HCT116 (cell line): ENCODE data around the gene MAP7D1.
"Not testable (repeated sequence)": the region's sequence is repeated elsewhere in the genome, so short reads cannot be mapped to it uniquely, and the experiment has no call there.

Experiments used
- ATF3 ChIP-seq: IDR thresholded peaks from 2 replicates; pipeline ENCODE4 v1.6.1; 2012
- CEBPB ChIP-seq: IDR thresholded peaks from 2 replicates; pipeline ENCODE4 v1.6.1; 2012; ENCODE audit warnings: low read depth
- CTCF ChIP-seq, 3 experiments: fragments of 200-600 bp in 1 of 3; sonication (generic) in 1 of 3; IDR thresholded peaks in 2 of 3; conservative IDR thresholded peaks in 1 of 3; 2 replicates each; pipeline ENCODE4 v1.5.1; 2012 to 2017; ENCODE audit warnings: low read depth in 2 of 3, low read length in 2 of 3, antibody characterized with exemption in 1 of 3, borderline replicate concordance in 1 of 3, control low read depth in 1 of 3, mild to moderate bottlenecking in 1 of 3, mixed read lengths in 1 of 3, mixed run types in 1 of 3, moderate library complexity in 1 of 3; ENCODE audit not compliant: insufficient read depth in 1 of 3
- JUND ChIP-seq: IDR thresholded peaks from 2 replicates; pipeline ENCODE4 v1.6.1; 2012
- POLR2A ChIP-seq: IDR thresholded peaks from 2 replicates; pipeline ENCODE4 v1.7.0; 2011; ENCODE audit warnings: borderline replicate concordance; ENCODE audit not compliant: insufficient read depth, insufficient read length; ENCODE audit errors: extremely low read depth
- POLR2AphosphoS5 ChIP-seq: IDR thresholded peaks from 2 replicates; pipeline ENCODE4 v1.6.1; 2011; ENCODE audit warnings: mild to moderate bottlenecking, low read depth, low read length, moderate library complexity
- SIN3A ChIP-seq: IDR thresholded peaks from 2 replicates; pipeline ENCODE4 v1.6.1; 2012; ENCODE audit warnings: low read depth
- ZFX ChIP-seq: fragments of 450-650 bp; IDR thresholded peaks from 2 replicates; pipeline ENCODE4 v1.6.1; 2017
- ZNF274 ChIP-seq: fragments of 200-500 bp; sonication (Bioruptor generic); IDR thresholded peaks from 2 replicates; pipeline ENCODE4 v1.6.1; 2014; ENCODE audit warnings: mild to moderate bottlenecking, low read depth, low read length, inconsistent platforms

GRCh38 chr1:36221901-36222300, 65.9 kb downstream of the MAP7D1 start:
- not testable (repeated sequence) for TF ChIP-seq CTCF (IDR thresholded peaks at IDR 0.05 in 2 of 3, conservative IDR thresholded peaks at IDR 0.05 in 1 of 3; ENCODE audit: borderline replicate concordance in 1 of 3, insufficient read depth in 1 of 3, low read depth in 2 of 3, low read length in 2 of 3); SIN3A; ZFX; ATF3; POLR2AphosphoS5; POLR2A; ZNF274; CEBPB; JUND
